Suppressor macrophage (primary cell): ENCODE measurements around the gene ACVR1B.

Experiments
- DNase-seq, 4 experiments: peaks; one replicate each; pipeline ENCODE4 v3.0.0-alpha.2; 2020 to 2022

ACVR1B gene

GRCh38 chr12:52023976-52024688 is 72.6 kb downstream of the ACVR1B start:
- DNase-seq, result no peak

DNA sequence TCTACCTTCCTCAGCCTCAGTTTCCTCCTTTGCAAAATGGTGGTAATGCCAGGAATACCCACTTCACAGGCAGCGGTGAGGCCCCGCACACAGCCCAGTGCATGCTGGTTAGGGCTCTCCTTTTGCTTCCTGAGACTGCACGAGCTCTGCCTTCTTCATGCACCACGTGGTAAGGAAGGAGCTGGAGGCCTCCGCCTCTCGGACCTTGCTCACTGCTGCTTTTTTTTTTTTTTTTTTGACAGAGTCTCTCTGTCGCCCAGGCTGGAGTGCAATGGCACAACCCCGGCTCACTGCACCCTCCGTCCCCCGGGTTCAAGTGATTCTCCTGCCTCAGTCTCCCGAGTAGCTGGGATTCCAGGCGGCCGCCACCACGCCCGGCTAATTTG is 73.3 kb downstream of the ACVR1B start:
- peak; percentile 77 to 89 (median 88) for DNase-seq

DNA sequence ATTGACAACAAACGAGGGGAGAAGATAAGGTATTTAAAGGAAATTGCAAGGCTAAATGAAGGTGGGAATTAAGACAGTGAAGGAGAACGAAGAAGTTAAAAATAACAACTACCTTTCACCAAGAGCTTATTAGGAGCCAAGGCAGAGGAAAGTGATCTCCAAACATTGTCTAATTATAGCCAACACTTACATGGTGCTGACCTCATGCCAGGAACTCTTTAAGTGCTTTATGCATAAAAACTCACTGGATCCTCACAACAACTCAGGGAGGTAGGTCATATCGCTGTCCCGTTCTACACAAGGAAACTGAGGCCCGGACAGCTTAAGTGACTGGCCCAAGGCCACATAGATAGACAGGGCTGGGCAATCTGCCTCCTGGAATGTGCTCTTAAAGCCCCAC is 74.8 kb downstream of the ACVR1B start:
- no peak for DNase-seq

GRCh38 chr12:52027085-52027843 is 75.8 kb downstream of the ACVR1B start:
- DNase-seq, result peak in 1 of 4 experiments; percentile 38

GRCh38 chr12:52029685-52030084 is 78.2 kb downstream of the ACVR1B start:
- DNase-seq, result no peak

GRCh38 chr12:52032446-52032803 is 80.9 kb downstream of the ACVR1B start:
- DNase-seq, result no peak

DNA sequence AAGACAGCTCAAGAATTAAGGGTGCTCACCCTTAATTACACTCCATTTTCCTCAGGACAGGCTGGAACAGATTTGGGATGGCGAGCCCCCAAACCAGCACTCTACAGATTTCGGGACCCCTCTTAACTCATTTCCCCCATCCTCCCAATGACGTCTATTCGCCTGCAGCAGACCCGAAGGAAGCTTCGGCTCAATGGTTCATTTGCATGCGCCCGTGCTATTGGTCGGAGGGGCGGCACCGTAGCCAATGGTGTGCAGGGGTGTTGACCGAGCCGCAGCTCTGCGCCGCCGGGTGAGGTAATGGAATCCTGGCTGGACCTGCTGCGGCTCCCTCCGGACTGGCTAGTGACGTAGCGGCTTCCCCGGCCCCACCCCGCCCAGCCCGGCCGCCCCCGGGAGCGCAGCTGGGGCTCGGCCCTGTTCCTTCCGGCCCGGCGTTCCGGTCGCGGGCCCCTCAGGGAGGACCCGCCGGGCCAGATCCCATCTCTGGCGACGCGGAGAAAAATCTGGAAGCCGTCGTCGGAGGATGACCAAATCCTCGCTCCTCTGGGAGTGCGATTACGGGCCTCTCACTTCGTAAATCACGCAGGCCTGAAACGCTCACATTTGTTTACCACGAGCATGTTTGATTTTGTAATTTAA is 81.4 kb downstream of the ACVR1B start:
- peak; percentile 95 to 97 (median 96) for DNase-seq

- DNase-seq, result no peak
These were observed 82.1 kb downstream of the ACVR1B start for GRCh38 chr12:52033446-52034140.

DNA sequence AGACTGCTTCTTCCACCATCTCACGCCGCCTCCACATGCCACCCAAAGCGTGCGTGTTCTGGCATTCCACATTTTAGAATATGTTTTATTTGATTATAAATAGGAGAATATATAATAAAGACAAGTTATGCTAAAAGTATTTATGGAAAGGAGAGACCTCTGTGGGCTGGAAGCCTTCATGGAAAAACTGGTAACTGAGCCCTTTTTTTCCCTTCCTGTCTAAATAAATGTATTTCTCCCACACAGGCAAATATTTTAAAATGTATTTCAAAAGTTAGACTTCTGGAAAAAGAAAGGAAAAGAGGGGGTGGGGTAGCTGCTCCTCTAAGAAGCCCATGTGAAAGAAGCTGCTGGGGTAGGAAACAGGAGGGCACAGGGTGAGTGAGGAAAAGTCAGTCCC is 83.7 kb downstream of the ACVR1B start:
- DNase-seq, result no peak

- DNase-seq, result no peak
These were observed 84.4 kb downstream of the ACVR1B start for GRCh38 chr12:52035926-52036325.

GRCh38 chr12:52036587-52037171 is 85.2 kb downstream of the ACVR1B start:
- DNase-seq, result peak; percentile 78 to 91 (median 84)

DNA sequence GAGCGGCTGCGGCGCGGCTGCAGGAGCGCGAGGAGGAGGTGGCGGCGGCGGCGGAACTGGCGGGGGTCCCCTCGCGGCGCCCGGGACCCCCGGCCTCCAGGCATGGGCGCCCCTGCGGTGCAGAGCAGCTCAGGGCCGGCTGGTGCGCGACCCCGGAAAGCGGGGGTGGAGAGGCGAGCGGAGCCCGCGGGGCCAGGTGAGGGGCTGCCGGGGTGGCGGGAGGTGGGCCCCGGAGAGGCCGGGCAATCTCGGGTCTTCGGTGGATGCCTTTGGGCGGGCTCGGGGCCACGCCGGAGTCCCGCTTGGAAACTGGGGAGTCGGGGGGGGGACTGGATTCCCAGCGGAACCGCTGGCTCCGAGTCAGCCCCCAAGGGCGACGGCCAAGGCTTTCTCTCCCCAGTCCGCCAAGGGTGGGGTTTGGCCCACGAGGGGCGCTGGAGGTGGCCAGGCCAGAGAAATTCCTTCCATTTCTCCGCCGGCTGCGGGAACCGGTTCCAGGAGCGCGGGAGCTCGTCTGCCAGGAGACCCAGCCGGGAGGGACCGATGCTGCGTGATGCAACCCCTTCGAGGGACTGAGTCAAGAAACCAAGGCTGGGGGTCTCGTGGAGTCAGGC is 85.9 kb downstream of the ACVR1B start:
- DNase-seq, result peak in 1 of 4 experiments; percentile 40

DNA sequence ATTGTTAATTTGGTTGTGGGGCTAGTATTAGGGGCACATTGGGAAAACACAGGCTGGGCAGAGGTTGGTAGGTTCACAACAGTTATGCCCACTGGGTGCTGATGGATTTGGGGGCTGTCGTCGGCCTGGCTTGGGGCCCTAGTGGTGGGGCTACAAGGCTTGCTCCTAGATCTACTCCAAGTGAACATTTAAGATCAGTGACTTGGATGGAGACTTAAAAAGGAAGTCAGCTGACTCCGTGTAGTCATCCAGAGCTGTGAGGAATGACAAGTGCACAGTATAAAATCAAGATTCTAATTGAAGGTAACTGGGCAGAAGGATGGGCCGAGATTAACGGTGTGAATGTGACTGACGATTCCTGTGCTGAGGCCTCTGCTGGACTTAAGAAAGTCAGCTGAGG is 86.9 kb downstream of the ACVR1B start:
- peak in 3 of 4 experiments; percentile 36 to 58 (median 55) for DNase-seq

DNA sequence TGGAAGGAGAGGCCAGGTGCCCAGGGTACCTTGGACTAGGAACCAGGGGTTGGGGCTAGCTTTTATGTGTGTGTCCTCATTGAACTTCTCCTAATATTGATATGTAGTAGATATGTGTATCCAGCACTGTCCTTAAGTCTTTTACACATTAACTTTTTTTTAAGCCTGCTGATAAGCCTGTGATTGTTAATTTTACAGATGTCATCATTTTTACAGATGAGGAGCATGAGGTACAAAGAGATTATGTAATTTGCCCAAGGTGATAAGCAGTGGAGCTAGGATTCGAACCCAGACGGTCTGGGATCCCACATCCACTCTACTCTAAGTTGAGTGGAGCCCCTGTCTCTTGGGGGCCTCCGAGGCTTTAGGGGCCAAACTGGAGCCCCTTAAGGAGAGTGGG is 89.5 kb downstream of the ACVR1B start:
- no peak for DNase-seq

DNA sequence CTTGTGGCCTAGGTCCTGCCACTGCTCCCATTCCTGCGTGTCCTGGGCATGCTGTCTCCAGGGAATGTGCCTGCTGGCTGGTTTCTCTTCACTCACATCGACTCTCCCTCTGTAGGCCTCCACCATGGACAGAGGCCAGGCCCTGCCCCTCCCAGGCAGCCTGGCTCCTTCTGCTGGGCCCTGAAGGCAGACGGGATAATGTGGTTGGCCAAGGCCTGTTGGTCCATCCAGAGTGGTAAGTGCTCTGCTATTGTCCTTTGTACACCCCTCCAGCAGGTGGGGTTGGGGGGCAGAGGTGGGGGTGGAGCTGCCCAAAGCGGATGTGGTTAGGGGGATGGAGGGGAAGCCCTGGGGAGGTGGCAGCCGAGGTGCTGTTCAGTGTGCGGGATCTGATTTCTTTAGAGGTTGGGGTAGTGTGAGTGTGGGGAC is 90.2 kb downstream of the ACVR1B start:
- DNase-seq, result peak in 1 of 4 experiments; percentile 27

GRCh38 chr12:52042706-52043385 is 91.3 kb downstream of the ACVR1B start:
- DNase-seq, result no peak

DNA sequence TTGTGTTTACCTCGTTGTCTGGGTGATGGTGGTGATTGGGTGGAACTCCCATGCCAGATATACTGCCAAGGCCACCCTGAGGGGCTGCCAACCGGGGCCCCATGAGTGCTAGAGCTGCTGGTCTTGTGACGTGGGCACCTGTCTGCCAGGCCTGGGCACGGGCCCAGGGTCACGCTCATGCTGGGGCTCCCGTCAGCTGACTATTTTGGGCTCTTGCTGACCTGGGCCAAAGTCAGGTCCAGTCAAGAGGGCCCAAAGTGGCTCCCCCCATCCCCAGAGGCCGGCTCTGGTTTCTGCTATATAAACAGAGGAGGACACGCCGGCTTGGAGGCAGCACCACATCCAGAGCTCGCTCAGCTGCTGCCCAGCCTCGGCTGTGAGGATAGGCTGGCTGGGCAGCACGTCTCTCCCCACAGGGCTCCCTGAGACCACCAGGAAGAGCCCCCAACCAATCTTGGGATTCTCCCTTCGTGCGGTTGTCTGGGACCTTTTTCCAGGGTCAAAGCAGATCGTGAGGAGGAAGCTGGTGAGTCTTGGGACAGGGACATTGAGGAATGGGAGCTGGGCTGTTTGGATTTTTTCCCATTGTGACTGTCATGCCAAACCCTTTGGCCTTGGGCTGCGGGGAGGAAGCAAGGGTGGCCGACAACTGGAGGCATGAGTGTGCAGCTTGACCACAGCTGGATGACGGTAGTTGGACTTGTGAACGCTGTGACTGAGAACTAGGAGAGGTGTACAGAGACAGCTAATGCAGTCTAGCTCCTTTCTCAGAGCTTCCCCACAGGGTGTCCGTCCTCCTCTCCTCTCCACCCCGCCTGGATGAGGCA is 92.1 kb downstream of the ACVR1B start:
- DNase-seq, result no peak

GRCh38 chr12:52044292-52044983 is 92.9 kb downstream of the ACVR1B start:
- DNase-seq, result no peak

DNA sequence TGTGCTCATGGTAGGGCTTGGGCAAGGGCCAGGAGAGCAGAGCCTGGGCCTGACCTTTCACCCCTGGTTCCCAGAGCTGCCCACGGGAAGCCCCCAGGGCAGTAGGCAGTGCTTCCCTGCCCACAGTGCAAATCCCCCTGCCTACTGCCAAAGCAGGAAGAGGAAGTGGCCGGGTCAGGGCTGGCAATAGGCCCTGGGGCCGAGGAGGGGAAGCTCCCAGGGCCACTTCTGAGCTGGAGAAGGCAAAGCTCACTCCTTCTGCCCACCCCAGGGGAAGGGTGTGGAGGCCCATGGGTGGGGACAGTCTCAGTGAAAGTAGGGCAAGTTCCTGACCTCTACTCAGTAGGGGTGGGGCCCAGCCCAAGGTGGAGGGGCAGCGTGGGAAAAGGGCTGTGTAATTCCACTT is 94.3 kb downstream of the ACVR1B start:
- peak; percentile 80 to 91 (median 90) for DNase-seq
